Retinal pigment epithelial cell (primary cell): ENCODE data around the gene ASGR1.
"Not testable (repeated sequence)": the region's sequence is repeated elsewhere in the genome, so short reads cannot be mapped to it uniquely, and the experiment has no call there.

Source experiments
- DNase-seq: peaks from one replicate; pipeline ENCODE4 v3.0.0-alpha.2; 2010; ENCODE audit warnings: low read depth
- H3K4me3 ChIP-seq: 2 replicates; pipeline ENCODE4 v1.5.1; 2011; ENCODE audit warnings: mild to moderate bottlenecking, low read length, control low read depth, moderate library complexity
- CTCF ChIP-seq: conservative IDR thresholded peaks from 2 replicates; pipeline ENCODE4 v1.5.1; 2011; ENCODE audit warnings: low read depth, low read length, control low read depth, inconsistent platforms

Gene ASGR1

GRCh38 chr17:7176841-7177190 lies 2.4 kb downstream of the ASGR1 start:
- H3K4me3 ChIP-seq, result peak overlapping the region; percentile 53
- DNase-seq, result no peak
- TF ChIP-seq CTCF, result no peak

DNA sequence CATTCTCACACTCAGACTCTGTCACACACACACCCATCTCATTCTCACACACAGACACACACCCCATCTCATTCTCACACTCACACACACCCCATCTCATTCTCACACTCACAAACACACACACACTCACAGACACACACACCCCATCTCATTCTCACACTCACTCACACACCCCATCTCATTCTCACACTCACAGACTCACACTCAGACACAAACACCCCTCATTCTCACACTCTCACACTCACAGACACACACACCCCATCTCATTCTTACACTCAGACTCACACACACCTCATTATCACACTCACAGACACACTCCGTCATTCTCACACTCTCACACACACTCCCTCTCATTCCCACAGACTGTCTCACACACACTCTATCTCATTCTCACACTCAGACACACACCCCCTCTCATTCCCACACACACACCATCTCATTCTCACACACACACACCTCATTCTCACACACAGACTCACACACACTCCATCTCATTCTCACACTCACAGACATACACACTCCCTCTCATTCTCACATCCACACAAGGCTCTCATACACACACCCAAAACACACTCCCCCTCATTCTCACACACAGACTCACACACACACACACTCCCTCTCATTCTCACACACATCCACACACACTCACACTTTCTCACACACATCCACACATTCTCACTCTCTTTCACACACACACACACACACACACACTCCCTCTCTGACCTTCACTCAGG lies 2.9 kb downstream of the ASGR1 start:
- no peak overlapping the region for H3K4me3 ChIP-seq
- no peak for DNase-seq
- TF ChIP-seq CTCF, result no peak

DNA sequence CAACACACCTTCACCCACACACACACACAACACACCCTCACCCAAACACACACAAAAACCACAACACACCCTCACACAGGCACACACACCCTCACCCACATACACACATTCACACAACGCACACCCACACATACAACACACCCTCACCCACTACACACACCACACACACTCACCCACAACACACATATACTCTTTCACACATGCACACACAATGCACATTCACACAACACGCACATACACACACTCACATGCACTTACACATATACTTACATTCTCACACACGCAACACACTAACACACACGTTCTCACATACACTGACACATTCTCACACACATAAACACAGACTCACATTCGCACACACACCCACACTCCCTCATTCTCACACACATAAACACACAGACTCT lies 3.8 kb downstream of the ASGR1 start:
- H3K4me3 ChIP-seq, result no peak overlapping the region
- no peak for DNase-seq
- TF ChIP-seq CTCF, result no peak

GRCh38 chr17:7174603-7175326 lies 4.4 kb downstream of the ASGR1 start:
- no peak for TF ChIP-seq CTCF
- no peak for DNase-seq
- no peak overlapping the region for H3K4me3 ChIP-seq

DNA sequence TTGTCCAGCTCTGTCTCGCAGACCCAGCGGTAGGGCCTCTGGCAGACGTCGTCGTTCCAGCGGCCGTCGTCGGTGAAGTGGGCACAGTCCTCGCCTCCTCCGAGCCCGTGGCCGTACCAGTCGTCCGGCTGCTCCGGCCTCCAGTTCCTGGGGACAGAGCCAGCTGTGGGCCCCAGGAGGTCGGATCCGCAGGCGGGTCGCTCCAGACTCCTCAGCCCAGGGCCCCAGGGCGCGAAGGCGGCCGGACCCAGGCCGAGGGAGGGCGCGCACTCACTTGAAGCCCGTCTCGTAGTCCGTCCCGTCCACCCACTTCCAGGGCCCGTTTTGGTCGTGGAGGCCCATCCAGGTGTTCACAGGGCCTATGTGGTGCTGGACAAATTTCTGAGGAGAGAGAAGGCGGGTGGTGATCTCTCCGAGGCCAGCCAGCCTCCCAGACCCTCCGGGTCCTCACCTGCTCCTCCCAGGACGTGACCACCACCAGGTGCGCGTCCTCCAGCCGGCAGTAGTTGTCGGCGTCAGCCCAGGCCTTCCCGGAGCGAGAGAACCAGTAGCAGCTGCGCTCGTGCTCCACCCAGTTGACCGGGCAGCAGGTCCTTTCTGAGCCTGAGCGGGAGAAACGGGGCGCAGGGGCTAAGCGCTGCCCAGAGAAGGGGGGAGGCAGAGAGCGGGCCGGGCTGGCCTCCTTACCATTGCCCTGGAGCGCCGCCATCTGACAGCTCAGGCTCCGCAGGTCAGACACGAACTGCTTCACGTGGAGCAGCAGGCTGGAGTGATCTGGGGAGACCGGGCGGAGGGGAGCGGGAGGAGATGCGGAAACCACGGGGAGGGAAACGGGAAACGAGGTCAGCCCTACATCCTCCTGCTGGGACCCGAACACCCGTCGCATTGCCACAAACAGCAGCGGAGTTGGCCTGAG lies 5.2 kb downstream of the ASGR1 start:
- DNase-seq, result no peak
- H3K4me3 ChIP-seq, result no peak overlapping the region
- peak; percentile 43 for TF ChIP-seq CTCF

DNA sequence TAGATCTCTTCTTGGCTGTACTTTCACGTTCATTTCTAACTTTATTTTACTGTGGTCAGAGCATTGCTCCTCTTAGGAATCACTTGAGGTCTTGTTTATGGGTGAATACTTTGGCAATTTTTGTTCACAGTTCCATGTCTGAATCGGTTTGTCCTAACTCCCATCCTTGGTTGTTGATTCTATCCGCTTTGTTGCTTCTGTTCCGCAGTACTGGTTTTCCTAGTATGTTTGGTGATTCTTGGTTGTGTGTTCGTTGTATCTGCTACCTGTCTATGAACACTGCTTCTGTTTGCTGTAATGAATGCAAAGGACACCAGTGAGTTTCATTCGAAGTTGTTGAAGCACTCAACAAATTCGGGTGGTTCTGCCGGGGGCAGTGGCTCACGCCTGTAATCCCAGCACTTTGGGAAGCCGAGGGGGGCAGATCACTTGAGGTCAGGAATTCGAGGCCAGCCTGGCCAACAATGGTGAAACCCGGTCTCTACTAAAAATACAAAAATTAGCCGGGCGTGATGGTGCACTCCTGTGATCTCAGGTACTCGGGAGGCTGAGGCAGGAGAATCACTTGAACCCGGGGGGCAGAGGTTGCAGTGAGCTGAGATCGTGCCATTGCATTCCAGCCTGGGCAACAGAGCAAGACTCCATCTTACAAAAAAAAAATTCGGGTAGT lies 6.5 kb downstream of the ASGR1 start:
- DNase-seq, H3K4me3 ChIP-seq: not testable (repeated sequence)

GRCh38 chr17:7169565-7169908 lies 9.6 kb downstream of the ASGR1 start:
- H3K4me3 ChIP-seq, DNase-seq: not testable (repeated sequence)

DNA sequence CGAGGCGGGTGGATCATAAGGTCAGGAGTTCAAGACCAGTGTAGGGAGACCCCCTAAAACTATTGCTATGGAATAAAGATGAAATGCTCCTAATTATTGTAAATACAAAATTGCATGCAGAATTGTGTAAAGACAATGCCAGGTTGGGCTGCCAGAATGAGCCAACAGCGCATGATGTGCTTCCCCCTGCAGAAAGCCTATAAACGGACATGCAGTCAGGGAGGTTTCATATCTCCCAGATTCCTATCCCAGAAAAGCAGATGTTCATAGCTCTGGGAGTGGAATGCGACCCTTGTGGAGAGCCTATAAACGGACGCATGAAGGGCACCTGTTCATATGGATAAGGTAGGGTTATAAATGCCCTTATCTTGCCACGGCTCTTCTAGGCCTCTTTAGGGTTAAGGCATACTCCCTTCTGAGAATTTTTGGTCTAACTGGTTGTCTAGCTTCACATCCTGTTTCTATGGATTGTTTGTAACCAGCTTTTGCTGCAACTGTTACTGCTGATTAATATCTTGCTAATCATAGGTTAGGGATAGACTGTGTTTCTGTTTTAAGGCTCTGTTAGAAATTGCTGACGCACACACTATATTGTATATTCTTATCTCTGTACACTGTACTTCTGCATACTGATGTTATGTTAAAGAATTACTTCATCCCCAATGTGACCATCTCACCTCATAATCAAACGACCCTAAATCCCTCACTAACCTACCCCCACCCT lies 10.2 kb downstream of the ASGR1 start:
- H3K4me3 ChIP-seq, DNase-seq: not testable (repeated sequence)
